ENCODE data around the gene KCNJ12.
"Not testable (repeated sequence)": the region's sequence is repeated elsewhere in the genome, so short reads cannot be mapped to it uniquely, and the experiment has no call there.

Gene KCNJ12

DNA sequence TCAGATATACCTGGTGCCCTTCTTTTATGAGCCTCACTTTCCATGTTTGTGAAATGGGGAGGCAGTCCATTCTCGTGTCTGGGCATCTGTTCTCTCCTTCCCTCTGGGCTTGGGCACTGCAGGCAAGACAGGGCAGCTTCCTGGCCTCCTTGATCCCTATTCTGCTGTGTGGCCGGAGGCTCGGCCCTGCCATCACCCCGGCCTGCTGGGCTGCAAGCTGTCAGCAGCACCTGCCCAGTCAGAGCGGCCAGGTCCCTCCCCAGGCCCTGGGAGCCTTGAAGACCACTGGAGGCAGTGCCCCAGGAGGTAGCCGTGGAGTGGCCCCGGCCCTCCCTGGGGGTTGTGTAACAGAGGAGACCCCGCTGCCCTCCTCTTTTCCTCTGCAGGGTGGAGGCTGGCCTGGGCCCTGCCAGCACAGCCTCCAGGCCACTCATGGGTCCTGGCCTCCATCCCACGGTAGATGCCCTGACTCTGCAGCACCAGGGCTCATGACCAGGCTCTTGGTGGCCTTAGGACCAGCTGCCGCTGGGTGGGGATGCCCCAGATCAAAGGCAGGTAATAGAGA lies 9.2 kb downstream of the KCNJ12 start:
- ATAC-seq (no peak), DNase-seq (no peak)
- H3K4me3 Mint-ChIP-seq: no peak overlapping the region
- H3K27me3 Mint-ChIP-seq: peaks cover 2% of the 10 kb centered on the region
- no peaks in the 10 kb centered on the region for H3K9me3 Mint-ChIP-seq
- peaks cover 6% of the 10 kb centered on the region for H3K4me1 Mint-ChIP-seq
- H3K27ac Mint-ChIP-seq: no peak overlapping the region

DNA sequence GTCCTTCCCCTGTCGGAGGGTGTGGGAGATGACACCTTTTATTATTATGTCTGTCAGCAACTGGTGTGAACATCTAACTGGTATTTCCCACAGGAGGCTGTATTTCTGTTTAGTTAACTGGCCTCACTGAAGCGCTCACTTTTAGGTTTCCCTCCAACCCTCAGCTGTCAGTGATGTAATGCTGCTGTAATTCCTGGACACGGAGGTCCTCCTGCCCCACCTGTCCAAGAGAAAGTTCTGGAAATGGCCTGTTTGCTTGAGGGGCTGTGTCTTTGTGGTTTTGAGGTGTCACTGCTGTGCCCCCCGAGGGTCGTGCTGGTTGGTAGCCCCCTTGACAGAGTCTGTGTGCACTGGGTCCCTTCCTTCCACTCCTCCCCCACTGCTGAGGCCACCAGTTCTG lies 11.5 kb downstream of the KCNJ12 start:
- Mint-ChIP-seq H3K27me3 (peaks cover 8% of the 10 kb centered on the region), H3K27ac (no peak overlapping the region), H3K4me1 (peaks cover 6% of the 10 kb centered on the region), H3K9me3 (no peaks in the 10 kb centered on the region), H3K4me3 (no peak overlapping the region)
- DNase-seq: no peak
- ATAC-seq: no peak

DNA sequence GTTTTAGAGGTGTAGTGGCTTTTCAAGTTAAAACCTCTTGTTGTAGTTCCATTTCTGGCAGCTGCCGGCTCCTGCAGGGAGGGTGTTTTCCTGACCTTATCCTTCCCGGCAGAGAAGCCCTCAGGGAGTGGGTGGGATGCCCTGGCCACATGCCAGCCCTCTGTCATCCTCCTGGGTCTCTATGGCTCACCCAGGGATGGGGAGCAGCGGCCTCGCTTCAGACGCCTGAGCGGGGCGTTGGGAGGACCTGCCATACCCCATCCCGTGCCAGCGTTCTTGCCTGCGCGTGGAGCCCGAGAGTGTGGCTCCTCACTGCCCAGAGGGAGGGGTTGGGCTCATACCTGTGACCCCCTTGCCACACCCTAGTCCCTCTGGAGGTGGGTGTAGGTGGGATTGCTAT lies 11.9 kb downstream of the KCNJ12 start:
- DNase-seq: no peak
- peaks cover 6% of the 10 kb centered on the region for H3K4me1 Mint-ChIP-seq
- H3K27ac Mint-ChIP-seq: no peak overlapping the region
- ATAC-seq: no peak
- H3K9me3 Mint-ChIP-seq: no peaks in the 10 kb centered on the region
- peaks cover 8% of the 10 kb centered on the region for H3K27me3 Mint-ChIP-seq
- H3K4me3 Mint-ChIP-seq: no peak overlapping the region

DNA sequence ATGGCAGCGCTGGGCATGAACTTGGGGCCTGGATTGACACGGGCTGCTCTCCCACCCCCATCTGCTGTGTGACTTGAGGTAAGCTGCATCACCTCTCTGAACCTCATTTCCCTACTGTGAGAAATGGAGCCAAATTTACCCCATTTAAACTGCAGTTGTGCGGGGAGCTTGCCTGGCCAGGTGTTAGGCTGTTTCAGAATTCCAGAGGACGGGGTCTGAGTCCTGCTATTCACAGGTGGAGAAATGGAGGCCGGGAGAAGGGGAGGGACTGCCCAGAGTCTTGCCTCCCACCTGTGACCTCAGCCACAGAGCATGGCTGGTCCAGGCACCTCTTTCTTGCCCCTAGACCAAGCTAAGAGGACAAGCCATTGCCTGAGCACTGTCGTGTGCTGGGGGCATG lies 12.8 kb downstream of the KCNJ12 start:
- H3K9me3 Mint-ChIP-seq: no peaks in the 10 kb centered on the region
- ATAC-seq: peak; percentile 27

DNA sequence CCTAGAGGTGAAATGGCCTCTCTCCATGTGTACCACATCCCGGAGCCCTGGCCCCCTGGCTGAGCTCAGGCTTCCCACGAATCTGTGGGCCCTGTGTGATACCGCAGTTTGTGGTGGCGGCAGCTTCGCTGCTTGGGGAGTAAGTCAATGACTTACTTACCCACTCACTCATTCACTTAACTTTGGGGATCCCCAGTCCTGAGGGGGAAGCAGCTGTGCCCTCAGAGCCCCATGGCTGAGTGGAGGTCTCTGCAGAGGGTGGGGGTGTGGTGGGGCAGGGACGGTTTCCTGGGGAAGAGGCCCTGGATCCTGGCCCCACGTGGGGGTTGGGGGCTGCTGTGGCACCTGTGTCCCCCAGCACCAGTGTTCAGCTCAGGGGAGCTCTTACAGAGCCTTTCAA lies 13.2 kb downstream of the KCNJ12 start:
- DNase-seq (no peak), ATAC-seq (peak; percentile 13)
- Mint-ChIP-seq H3K27me3 (peaks cover 8% of the 10 kb centered on the region), H3K4me1 (peaks cover 6% of the 10 kb centered on the region), H3K4me3 (no peak overlapping the region), H3K27ac (no peak overlapping the region), H3K9me3 (no peaks in the 10 kb centered on the region)

More for the DNA sequence above, 12.8 kb downstream of the KCNJ12 start:
- no peak for DNase-seq
- peak overlapping the region in 1 of 2 donors; percentile 34 for H3K27ac Mint-ChIP-seq
- peaks cover 8% of the 10 kb centered on the region for H3K27me3 Mint-ChIP-seq
- no peak overlapping the region for H3K4me3 Mint-ChIP-seq
- peaks cover 6% of the 10 kb centered on the region for H3K4me1 Mint-ChIP-seq

DNA sequence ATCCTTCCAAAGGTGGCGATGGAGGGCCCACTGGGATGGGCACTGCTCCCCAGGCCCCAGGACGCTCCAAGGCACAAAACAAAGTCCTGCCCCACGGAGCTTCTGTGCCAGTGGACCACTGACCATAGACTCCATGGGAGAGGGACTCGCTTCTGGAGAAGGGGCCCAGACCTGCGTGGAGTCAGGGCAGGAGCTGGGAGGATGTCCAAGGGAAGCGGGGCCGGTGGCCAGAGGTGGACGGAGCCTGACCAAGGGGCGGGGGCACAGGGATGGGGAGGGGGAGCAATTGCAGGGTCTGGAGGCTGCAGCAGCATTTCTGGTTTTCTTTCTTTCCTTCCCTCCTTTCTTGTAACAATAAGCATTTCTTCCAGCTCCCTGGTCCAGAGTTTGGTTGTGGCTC lies 14.1 kb downstream of the KCNJ12 start:
- Mint-ChIP-seq H3K9me3 (no peaks in the 10 kb centered on the region), H3K27me3 (peaks cover 8% of the 10 kb centered on the region), H3K4me3 (no peak overlapping the region), H3K4me1 (peaks cover 6% of the 10 kb centered on the region), H3K27ac (peak overlapping the region in 1 of 2 donors; percentile 92)
- DNase-seq: no peak
- no peak for ATAC-seq

DNA sequence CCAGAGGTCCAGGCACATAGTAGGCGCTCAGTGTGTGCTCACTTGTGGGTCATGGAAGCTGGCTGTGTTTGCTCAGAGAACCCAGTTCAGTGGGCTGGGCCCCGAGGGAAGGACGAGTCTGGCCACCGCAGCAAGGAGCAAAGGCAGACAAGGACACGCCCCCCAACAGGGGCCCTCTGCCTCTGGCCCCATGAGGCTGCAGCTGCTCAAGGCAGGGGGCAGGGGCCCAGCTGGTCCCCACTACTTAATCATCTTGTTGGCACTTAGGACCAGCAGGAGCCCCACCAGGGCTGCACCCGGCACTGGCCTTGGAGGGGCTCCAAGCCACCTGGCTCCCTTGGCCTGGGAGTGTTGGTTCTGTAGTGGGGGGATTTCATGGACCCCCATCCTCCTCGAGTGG lies 16.1 kb downstream of the KCNJ12 start:
- Mint-ChIP-seq H3K27ac (no peak overlapping the region), H3K9me3 (no peaks in the 10 kb centered on the region), H3K4me3 (no peak overlapping the region), H3K27me3 (peaks cover 8% of the 10 kb centered on the region), H3K4me1 (peaks cover 6% of the 10 kb centered on the region)
- no peak for DNase-seq
- ATAC-seq: no peak

DNA sequence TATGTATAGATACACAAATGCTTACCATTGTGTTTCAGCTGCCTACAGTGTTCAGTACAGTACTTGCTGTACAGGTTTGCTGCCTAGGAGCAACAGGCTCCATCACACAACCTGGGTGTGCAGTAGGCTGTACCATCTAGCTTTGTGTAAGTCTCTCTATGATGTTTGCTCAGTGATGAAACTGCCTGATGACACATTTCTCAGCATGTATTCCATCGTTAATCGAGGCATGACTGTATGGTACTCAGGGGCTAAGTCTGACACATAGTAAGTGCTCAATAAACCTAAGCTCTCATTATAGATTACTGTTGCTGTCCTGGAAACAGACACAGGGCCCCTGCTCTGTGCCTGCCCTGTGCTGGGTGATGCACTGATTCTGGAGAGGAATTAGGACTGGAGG lies 18.1 kb downstream of the KCNJ12 start:
- Mint-ChIP-seq H3K27ac (peak overlapping the region in 1 of 2 donors; percentile 57), H3K9me3 (no peaks in the 10 kb centered on the region), H3K4me3 (no peak overlapping the region), H3K4me1 (peaks cover 6% of the 10 kb centered on the region), H3K27me3 (peaks cover 8% of the 10 kb centered on the region)
- no peak for ATAC-seq
- DNase-seq: no peak

DNA sequence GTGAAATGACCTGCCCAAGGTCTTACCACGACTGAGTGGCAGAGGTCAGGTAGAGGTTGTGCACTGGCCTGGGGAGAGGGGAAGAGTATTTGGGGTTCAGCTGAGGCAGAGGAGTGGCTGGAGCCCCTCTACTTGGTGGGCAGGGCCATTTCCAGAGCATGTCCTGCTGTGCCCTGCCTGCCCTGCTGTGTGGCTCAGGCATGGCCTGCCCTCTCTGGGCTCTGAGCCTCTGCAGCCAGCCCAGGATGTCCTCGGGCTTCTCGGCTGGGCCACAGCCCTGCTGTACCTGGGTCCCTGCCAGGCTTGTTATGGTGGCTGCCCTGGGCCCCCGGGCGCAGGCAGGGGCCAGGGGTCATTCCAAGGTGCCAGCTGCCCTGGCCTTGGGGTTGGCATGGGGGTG lies 19.6 kb downstream of the KCNJ12 start:
- H3K4me1 Mint-ChIP-seq: no peaks in the 10 kb centered on the region
- H3K27ac Mint-ChIP-seq: no peak overlapping the region
- peaks cover 8% of the 10 kb centered on the region for H3K27me3 Mint-ChIP-seq
- no peak overlapping the region for H3K4me3 Mint-ChIP-seq
- H3K9me3 Mint-ChIP-seq: no peaks in the 10 kb centered on the region
- DNase-seq (no peak), ATAC-seq (no peak)

DNA sequence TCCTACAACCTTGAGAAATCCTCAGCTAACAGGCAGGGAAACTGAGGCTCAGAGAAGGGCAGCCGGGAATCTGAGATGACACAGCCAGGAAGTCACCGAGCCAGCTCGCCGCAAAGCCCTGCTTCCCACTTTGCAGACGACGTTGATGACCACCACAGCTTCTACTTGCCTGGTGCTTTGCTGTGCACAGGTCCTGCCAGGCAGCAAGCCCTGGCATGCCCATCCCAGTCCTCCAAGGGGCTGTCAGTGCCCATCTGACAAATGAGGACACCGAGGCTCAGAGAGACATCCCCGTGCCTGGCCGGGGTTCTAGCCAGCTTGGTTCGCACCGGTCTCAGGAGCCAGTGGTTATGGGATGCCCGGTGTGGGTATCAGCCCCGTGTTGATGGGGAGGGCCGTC lies 20.1 kb downstream of the KCNJ12 start:
- Mint-ChIP-seq H3K27ac (no peak overlapping the region), H3K4me1 (no peaks in the 10 kb centered on the region), H3K27me3 (peaks cover 7% of the 10 kb centered on the region), H3K9me3 (no peaks in the 10 kb centered on the region), H3K4me3 (no peak overlapping the region)
- ATAC-seq (no peak), DNase-seq (no peak)

DNA sequence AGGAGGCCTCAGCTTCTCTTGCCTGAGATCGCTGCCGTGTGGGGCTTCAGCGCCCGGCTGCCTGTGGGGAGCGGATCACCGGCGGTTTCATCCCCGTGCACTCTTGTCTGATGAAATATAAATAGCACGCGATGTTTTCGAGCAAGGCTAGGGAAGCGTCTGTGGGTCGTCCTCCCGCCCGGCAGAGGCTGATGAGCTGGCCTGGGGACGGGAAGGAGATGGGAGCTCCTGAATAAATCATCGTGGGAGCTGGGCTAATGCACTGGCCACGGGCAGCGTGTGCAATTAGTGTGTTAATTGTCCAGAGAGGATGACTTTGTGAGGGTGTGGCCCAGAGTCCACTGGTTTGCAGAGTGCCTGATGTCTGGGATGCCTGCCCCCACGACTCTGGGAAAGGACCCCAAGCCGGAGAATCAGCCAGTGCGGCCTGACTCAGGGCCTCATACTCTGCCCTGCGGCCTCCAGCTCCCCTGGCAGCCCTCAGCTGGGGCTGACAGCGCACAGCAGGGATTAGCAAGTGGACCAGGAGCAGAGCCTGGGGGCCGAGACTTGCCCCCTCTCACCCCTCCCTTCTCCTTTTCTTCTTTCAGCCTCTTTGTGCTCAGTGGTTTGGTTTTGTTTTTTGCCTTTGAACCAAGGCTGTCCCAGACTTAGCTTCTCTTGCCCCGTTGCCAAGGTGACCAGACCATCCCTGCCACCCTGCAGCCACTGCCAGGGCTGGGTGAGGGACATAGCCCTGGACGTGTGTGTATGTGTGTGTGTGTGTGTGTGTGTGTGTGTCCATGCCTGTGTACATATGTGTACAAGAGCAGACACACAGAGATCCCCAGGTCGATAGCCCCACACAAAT lies 21.4 kb downstream of the KCNJ12 start:
- Mint-ChIP-seq H3K9me3 (no peaks in the 10 kb centered on the region), H3K27ac (no peak overlapping the region), H3K4me3 (no peak overlapping the region), H3K4me1 (no peaks in the 10 kb centered on the region), H3K27me3 (no peaks in the 10 kb centered on the region)
- ATAC-seq (no peak), DNase-seq (no peak)

DNA sequence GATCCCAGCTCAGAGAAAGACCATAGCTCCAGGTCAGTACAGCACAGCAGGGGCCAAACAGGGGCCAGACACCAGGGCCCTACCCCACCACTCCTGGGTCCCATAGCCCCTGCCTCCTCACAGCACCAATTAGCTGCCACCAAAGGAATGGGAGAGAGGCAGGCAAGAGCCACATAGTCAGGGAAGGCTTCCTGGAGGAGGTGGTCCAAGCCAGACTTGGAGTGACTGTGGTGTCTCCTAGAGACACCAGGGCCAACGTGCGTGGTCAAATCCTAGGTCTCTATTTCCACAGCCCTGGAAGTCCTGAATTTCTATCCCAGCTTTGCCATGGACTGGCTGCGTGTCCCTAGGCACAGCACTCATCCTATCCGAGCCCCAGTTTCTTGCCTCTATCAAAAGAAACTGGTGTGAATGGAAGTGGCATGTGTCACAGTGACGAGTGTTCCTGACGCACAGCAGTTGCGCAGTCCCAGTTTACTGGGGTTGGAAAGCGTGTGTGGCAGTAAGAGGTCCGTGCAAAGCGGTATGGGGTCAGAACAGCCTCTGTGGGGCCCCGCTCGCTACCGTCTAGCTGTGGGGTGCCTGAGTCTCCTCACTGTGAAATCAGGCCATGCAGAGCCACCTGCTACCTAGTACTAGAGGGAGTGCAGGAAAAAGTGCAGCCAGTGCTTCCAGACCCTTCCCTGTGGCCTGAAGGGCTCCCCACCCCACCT lies 23.5 kb downstream of the KCNJ12 start:
- no peaks in the 10 kb centered on the region for H3K27me3 Mint-ChIP-seq
- DNase-seq (no peak), ATAC-seq (no peak)
- H3K27ac Mint-ChIP-seq: no peak overlapping the region
- H3K9me3 Mint-ChIP-seq: no peaks in the 10 kb centered on the region
- H3K4me1 Mint-ChIP-seq: peaks cover 6% of the 10 kb centered on the region
- H3K4me3 Mint-ChIP-seq: no peak overlapping the region

DNA sequence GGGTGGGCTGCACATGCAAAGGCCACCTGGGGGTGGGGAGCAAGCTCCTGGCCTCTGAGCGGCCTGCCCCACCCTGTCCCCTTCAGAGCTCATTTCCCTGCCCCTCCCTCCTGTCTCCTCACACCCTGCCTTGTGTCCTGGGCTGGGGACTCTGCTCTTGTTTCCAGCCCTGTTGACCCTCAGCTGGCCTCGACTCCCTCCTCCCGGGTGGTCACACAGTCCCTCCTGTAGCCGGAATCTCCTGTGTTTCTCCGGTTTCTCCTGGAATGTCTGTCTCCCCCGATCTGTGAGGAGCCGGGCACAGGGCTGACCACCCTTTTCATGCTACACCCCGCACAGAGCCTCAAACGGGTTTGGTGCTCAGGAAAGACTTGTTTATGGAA lies 24.0 kb downstream of the KCNJ12 start:
- not testable (repeated sequence) for H3K4me3 Mint-ChIP-seq
- peak; percentile 6 for ATAC-seq

DNA sequence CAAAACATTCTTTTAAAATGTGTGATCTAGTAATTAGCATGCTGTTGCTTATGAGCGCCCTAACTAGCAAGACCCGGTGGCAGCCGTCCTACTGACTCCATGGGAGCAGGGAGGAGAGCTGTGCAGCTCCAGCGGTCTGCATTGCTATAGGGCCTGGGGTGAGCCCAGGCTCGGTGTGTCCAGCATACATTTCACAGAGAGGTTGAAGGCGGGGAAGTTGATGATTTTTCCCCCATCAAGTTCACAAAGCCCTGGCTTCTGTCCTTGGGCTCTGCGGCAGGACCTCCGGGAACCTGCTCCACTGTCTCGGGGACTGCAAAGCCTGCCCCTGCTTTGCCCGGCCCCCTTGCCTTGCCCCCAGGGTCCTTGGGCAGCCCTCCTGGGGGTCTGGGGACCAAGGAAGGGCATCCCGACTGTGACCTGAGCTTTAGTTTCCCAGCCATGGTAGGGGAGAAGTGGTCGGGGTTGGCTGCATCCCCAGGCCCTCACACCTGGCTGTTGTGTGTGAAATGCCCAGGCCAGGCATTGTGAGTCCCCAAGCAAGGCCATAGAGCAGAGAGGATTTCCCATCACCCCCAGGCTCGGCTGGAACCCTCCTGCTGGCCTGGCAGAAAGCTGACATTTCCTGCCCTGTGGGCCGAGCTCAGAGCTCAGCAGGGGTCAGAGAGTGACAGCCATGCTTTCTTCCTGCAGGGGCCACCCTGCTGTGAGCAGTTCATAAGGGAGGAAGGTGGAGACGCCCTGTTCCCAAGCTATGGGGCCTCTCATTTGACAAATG lies 24.8 kb downstream of the KCNJ12 start:
- H3K27me3 Mint-ChIP-seq: no peaks in the 10 kb centered on the region
- H3K27ac Mint-ChIP-seq: no peak overlapping the region
- H3K4me1 Mint-ChIP-seq: peaks cover 6% of the 10 kb centered on the region
- H3K4me3 Mint-ChIP-seq: no peak overlapping the region
- DNase-seq (no peak), ATAC-seq (peak; percentile 31)
- no peaks in the 10 kb centered on the region for H3K9me3 Mint-ChIP-seq

More for the DNA sequence above, 24.0 kb downstream of the KCNJ12 start:
- not testable (repeated sequence) for H3K27me3 Mint-ChIP-seq, DNase-seq, H3K9me3 Mint-ChIP-seq, H3K27ac Mint-ChIP-seq, H3K4me1 Mint-ChIP-seq

DNA sequence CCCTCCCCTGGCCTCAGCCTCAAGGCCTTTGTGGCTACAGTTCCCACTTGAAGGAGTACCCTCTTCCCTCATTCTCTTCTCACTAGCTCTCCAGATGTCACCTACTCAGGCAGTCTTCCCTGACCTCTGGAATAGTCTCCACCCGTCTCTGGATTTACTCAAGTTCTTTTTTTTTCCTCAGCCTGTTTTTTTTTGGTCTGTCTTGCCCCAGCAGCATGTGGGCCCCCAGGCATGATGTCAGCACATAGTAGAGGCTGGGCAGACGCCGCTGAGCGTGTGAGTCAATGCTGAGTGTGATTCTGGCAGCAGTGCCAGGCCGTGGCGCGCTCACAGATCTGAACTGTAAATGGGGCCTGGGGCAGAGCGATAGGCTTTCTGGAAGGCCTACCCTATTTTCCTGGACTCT lies 26.0 kb downstream of the KCNJ12 start:
- H3K27me3 Mint-ChIP-seq, H3K4me1 Mint-ChIP-seq, H3K27ac Mint-ChIP-seq, ATAC-seq, H3K9me3 Mint-ChIP-seq, H3K4me3 Mint-ChIP-seq, DNase-seq: not testable (repeated sequence)
